Pancreas (tissue), 10 donors: Measurements from ENCODE around the gene OTX2. TPM values are rescaled to one million over a fixed set of nuclear protein-coding genes. Genes with fewer than 3 reads are reported as not detected.

Experiments used
- ATAC-seq, 4 donors: fragments of 200-7000 bp; cut with Tn5 transposase; one replicate each; pipeline versions ENCODE4 v1.8.0 to v1.9.1; 2020; ENCODE audit warnings: mild to moderate bottlenecking in 4 of 4, moderate library complexity in 4 of 4
- DNase-seq, 6 donors: peaks; one replicate each; pipeline ENCODE4 v3.0.0-alpha.2; 2020
- FAIRE-seq: peaks from 2 replicates; lab custom pipeline; 2012; peaks lifted over from hg19 to GRCh38; lab: Jason Lieb, UNC
- H3K27ac ChIP-seq, 4 donors: fragments of 200-600 bp; sonication (generic); 1 replicate in 3 of 4; 2 replicates in 1 of 4; pipeline versions ENCODE4 v1.5.0 to v1.8.0; 2020
- H3K27me3 ChIP-seq, 4 donors: fragments of 200-600 bp; one replicate each; pipeline ENCODE4 v1.8.0; 2021
- H3K36me3 ChIP-seq, 3 donors: fragments of 200-600 bp; sonication (generic) in 1 of 3; one replicate each; pipeline versions ENCODE4 v1.5.0 to v1.8.0; 2020 to 2021
- H3K4me1 ChIP-seq, 3 donors: fragments of 200-600 bp; one replicate each; pipeline ENCODE4 v1.8.0; 2021
- H3K4me3 ChIP-seq, 4 donors: fragments of 200-600 bp; sonication (generic) in 2 of 4; one replicate each; pipeline versions ENCODE4 v1.5.0 to v1.8.0; 2020 to 2021
- H3K9me3 ChIP-seq, 4 donors: fragments of 200-600 bp; one replicate each; pipeline ENCODE4 v1.8.0; 2021
- CTCF ChIP-seq, 4 donors: fragments of 200-600 bp; sonication (generic) in 3 of 4; IDR thresholded peaks; one replicate each; pipeline versions ENCODE4 v1.5.0 to v1.8.0; 2021; ENCODE audit warnings: antibody characterized with exemption in 4 of 4
- WGBS, 2 donors: extraction: QIAGEN DNeasy Blood & Tissue Kit; methylation state at CpG; one replicate each; pipeline ENCODE4 v1.1.7; 2013; 5-methylcytosine and 5-hydroxymethylcytosine counted together
- intact Hi-C, 3 donors: fragments of 100-400 bp; cut with DNase I; formaldehyde crosslinking; loops; one replicate each; pipeline versions ENCODE4 v1.11.1 to v1.14.2; 2022
- polyA plus RNA-seq, 2 donors: library from polyadenylated mRNA; stranded (reverse); fragments of 200-250 nt; gene quantifications; one replicate each; pipeline ENCODE4 v1.2.3, GENCODE V29; 2013
- total RNA-seq, 6 donors: library from RNA; stranded (reverse); fragmentation: NEBNext Ultra II Directional in 4 of 6; extraction: Animal tissue kit (Norgen Biotek cat#: 25700) in 4 of 6; gene quantifications; one replicate each; pipeline versions ENCODE4 v1.2.1 to v1.2.4, GENCODE V29; 2021 to 2023
- donor health status: healthy with polysubstance abuse.
- donor health status: DM: no; HTN: no; CAD: no; lungs with moderate emphysema.
- donor health status: DM: no; HTN: no; CAD: no.
- donor health status: control.
- donor health status: control.
- donor health status: Bipolar disorder and iron deficiency.
- donor health status: DM: yes; HTN: yes; CAD: no.
- donor health status: DM: no; HTN: no; CAD: no.
- donor health status: DM: no; HTN: no; CAD: no.
- donor health status: DM: yes; HTN: yes; CAD: no.

Gene OTX2
- total and polyA plus RNA-seq, 8 donors, result not detected

GRCh38 chr14:56753396-56753795 lies 56.9 kb downstream of the OTX2 start:
- H3K27ac ChIP-seq, result no peak overlapping the region
- no peak overlapping the region for H3K4me3 ChIP-seq
- no peaks in the 10 kb centered on the region for H3K4me1 ChIP-seq
- H3K36me3 ChIP-seq, result no peaks in the 10 kb centered on the region
- intact Hi-C loops, result no loop called here
- ATAC-seq (no peak), FAIRE-seq (no peak), DNase-seq (no peak)
- WGBS, 2 donors, result 60 to 71% methylated on average over 3 of the region's 3 CpGs
- H3K9me3 ChIP-seq, result no peaks in the 10 kb centered on the region
- H3K27me3 ChIP-seq, result no peaks in the 10 kb centered on the region
- TF ChIP-seq CTCF (IDR thresholded peaks at IDR 0.05), result no peak

- intact Hi-C loops, result no loop called here
- no peak for ATAC-seq
- Histone ChIP-seq H3K9me3 (no peaks in the 10 kb centered on the region), H3K4me1 (no peaks in the 10 kb centered on the region), H3K27ac (no peak overlapping the region), H3K27me3 (no peaks in the 10 kb centered on the region), H3K4me3 (no peak overlapping the region), H3K36me3 (no peaks in the 10 kb centered on the region)
- 77 to 80% methylated on average over 7 of the region's 7 CpGs for WGBS, 2 donors
- no peak for FAIRE-seq
- DNase-seq, result no peak
- no peak for TF ChIP-seq CTCF (IDR thresholded peaks at IDR 0.05)
Observed at GRCh38 chr14:56752428-56752827, 57.9 kb downstream of the OTX2 start.

GRCh38 chr14:56751471-56751870 lies 58.8 kb downstream of the OTX2 start:
- FAIRE-seq (no peak), ATAC-seq (no peak), DNase-seq (no peak)
- Histone ChIP-seq H3K9me3 (no peaks in the 10 kb centered on the region), H3K27ac (no peak overlapping the region), H3K27me3 (no peaks in the 10 kb centered on the region), H3K4me3 (no peak overlapping the region), H3K36me3 (no peaks in the 10 kb centered on the region), H3K4me1 (no peaks in the 10 kb centered on the region)
- no peak for TF ChIP-seq CTCF (IDR thresholded peaks at IDR 0.05)
- WGBS, 2 donors, result 52 to 53% methylated on average over 2 of the region's 2 CpGs
- intact Hi-C loops, result no loop called here

Other genes with a start within 250 kb of the OTX2 start
- gene TMEM260, start 230.7 kb downstream of the OTX2 start, total RNA-seq, result 10 to 100 TPM in 4 of 6 donors, 1 to 10 TPM in 2; 8.0 to 17.4 (median 11.3) TPM
- gene TMEM260, start 230.7 kb downstream of the OTX2 start, polyA plus RNA-seq, result 10 to 100 TPM in 1 of 2 donors, 1 to 10 TPM in 1; 8.4 to 11.8 TPM